A549 (cell line): Measurements from ENCODE around the gene UTS2B. TPM values are rescaled to one million over a fixed set of nuclear protein-coding genes. Genes with fewer than 3 reads are reported as not detected.

Experiments
- ATAC-seq, 2 experiments: fragments of 200-7000 bp in 1 of 2; fragments of >200 bp in 1 of 2; cut with Nextera tagmentation in 1 of 2; cut with Tn5 transposase in 1 of 2; 3 replicates each; pipeline versions ENCODE4 v1.8.0 to v1.9.1; 2018 to 2020; ENCODE audit warnings: mild to moderate bottlenecking in 1 of 2, moderate library complexity in 1 of 2
- CTCF ChIA-PET: fragments of 300-600 bp; sonication (Branson Sonifier 250); formaldehyde crosslinking; extraction: SDS; loops from one replicate; lab custom pipeline; 2021; ENCODE audit warnings: antibody characterized with exemption, inconsistent platforms; lab: Yijun Ruan, JAX
- POLR2A ChIA-PET: fragments of 350-600 bp; formaldehyde crosslinking; extraction: SDS; loops from one replicate; lab custom pipeline; 2021; ENCODE audit warnings: antibody characterized with exemption, inconsistent platforms; lab: Yijun Ruan, JAX
- DNase-seq, 2 experiments: peaks; one replicate each; pipeline versions ENCODE4 v3.0.0 to v3.0.0-alpha.2; 2011 to 2016; ENCODE audit warnings: low read depth in 1 of 2, low spot score in 1 of 2
- FAIRE-seq: peaks from 2 replicates; lab custom pipeline; 2011; peaks lifted over from hg19 to GRCh38; lab: Jason Lieb, UNC
- H3K27ac ChIP-seq, 2 experiments: fragments of >200 bp; sonication (Bioruptor Twin); formaldehyde crosslinking; 3 replicates each; pipeline ENCODE4 v1.5.1; 2016 to 2017
- H3K4me1 ChIP-seq: fragments of >200 bp; sonication (Bioruptor Twin); formaldehyde crosslinking; 3 replicates; pipeline ENCODE4 v1.6.1; 2016
- H3K4me2 ChIP-seq: fragments of >200 bp; sonication (Bioruptor Twin); formaldehyde crosslinking; 3 replicates; pipeline ENCODE4 v1.6.1; 2016
- H3K4me3 ChIP-seq: fragments of >200 bp; sonication (Bioruptor Twin); formaldehyde crosslinking; 3 replicates; pipeline ENCODE4 v1.5.1; 2016
- H3K9me3 ChIP-seq: fragments of >200 bp; sonication (Bioruptor Twin); formaldehyde crosslinking; 3 replicates; pipeline ENCODE4 v1.6.1; 2016
- CEBPB ChIP-seq, 2 experiments: fragments of >200 bp in 1 of 2; sonication (Bioruptor Twin) in 1 of 2; formaldehyde crosslinking in 1 of 2; IDR thresholded peaks; 2 replicates each; pipeline ENCODE4 v1.6.1; 2012 to 2016
- EP300 ChIP-seq, 2 experiments: fragments of >200 bp; sonication (Bioruptor Twin); formaldehyde crosslinking; IDR thresholded peaks; 2 replicates in 1 of 2; 3 replicates in 1 of 2; pipeline ENCODE4 v1.6.1; 2016 to 2017
- ESRRA ChIP-seq: fragments of 150-350 bp; IDR thresholded peaks from 2 replicates; pipeline ENCODE4 v1.6.1; 2014; ENCODE audit warnings: mild to moderate bottlenecking, low read length, borderline replicate concordance
- FOSB ChIP-seq: fragments of 250-450 bp; sonication (Bioruptor Pico); IDR thresholded peaks from 2 replicates; pipeline ENCODE4 v1.5.0; 2020; ENCODE audit warnings: mild to moderate bottlenecking, moderate library complexity
- FOSL2 ChIP-seq, 2 experiments: fragments of 450-650 bp in 1 of 2; fragments of >200 bp in 1 of 2; sonication (Bioruptor Twin) in 1 of 2; formaldehyde crosslinking; IDR thresholded peaks; 2 replicates each; pipeline versions ENCODE4 v1.5.0 to v1.6.1; 2016 to 2020; ENCODE audit warnings: mild to moderate bottlenecking in 1 of 2, moderate library complexity in 1 of 2
- HDAC2 ChIP-seq: fragments of 200-600 bp; sonication (generic); IDR thresholded peaks from 2 replicates; pipeline ENCODE4 v1.6.1; 2016
- HOXB5 ChIP-seq: fragments of 250-450 bp; sonication (Bioruptor Pico); IDR thresholded peaks from 2 replicates; pipeline ENCODE4 v1.5.0; 2020; ENCODE audit warnings: mild to moderate bottlenecking, moderate library complexity
- KDM5A ChIP-seq: fragments of 200-600 bp; sonication (generic); IDR thresholded peaks from 2 replicates; pipeline ENCODE4 v1.6.1; 2016; ENCODE audit warnings: antibody characterized with exemption, mild to moderate bottlenecking
- NFE2L2 ChIP-seq: fragments of 150-350 bp; conservative IDR thresholded peaks from 2 replicates; pipeline ENCODE4 v1.6.1; 2014; ENCODE audit warnings: low read length
- PHF8 ChIP-seq: fragments of 200-600 bp; sonication (generic); IDR thresholded peaks from 2 replicates; pipeline ENCODE4 v1.6.1; 2016; ENCODE audit warnings: low read depth, mild to moderate bottlenecking, antibody characterized with exemption, moderate library complexity, borderline replicate concordance
- POLR2A ChIP-seq: IDR thresholded peaks from 2 replicates; pipeline ENCODE4 v1.6.1; 2012; ENCODE audit warnings: mild to moderate bottlenecking, low read length
- POLR2AphosphoS2 ChIP-seq: conservative IDR thresholded peaks from 2 replicates; pipeline ENCODE4 v1.6.1; 2012; ENCODE audit warnings: low read length, improper control_type of control experiment, inconsistent platforms
- RAD21 ChIP-seq, 2 experiments: fragments of >200 bp in 1 of 2; sonication (Bioruptor Twin) in 1 of 2; formaldehyde crosslinking in 1 of 2; IDR thresholded peaks in 1 of 2; conservative IDR thresholded peaks in 1 of 2; 2 replicates in 1 of 2; 3 replicates in 1 of 2; pipeline ENCODE4 v1.6.1; 2012 to 2018; ENCODE audit warnings: inconsistent platforms in 1 of 2
- RARB ChIP-seq: fragments of 250-450 bp; sonication (Bioruptor Pico); IDR thresholded peaks from 2 replicates; pipeline ENCODE4 v1.8.0; 2021; ENCODE audit warnings: mild to moderate bottlenecking, moderate library complexity
- RCOR1 ChIP-seq: fragments of 150-350 bp; IDR thresholded peaks from 2 replicates; pipeline ENCODE4 v1.6.1; 2014; ENCODE audit warnings: antibody characterized with exemption, low read length, low read depth
- TP53 ChIP-seq: fragments of 250-450 bp; sonication (Bioruptor Pico); IDR thresholded peaks from 2 replicates; pipeline ENCODE4 v1.5.0; 2021; ENCODE audit warnings: mild to moderate bottlenecking, moderate library complexity
- ZSCAN20 ChIP-seq: fragments of 250-450 bp; sonication (Bioruptor Pico); IDR thresholded peaks from 2 replicates; pipeline ENCODE4 v1.8.0; 2022; ENCODE audit warnings: mild to moderate bottlenecking, moderate library complexity
- WGBS: methylation state at CpG from one replicate; pipeline ENCODE4 v1.1.6; 2017; ENCODE audit errors: missing lambda C conversion rate; 5-methylcytosine and 5-hydroxymethylcytosine counted together
- polyA plus RNA-seq, 4 experiments: library from polyadenylated mRNA; depleted of rRNA in 3 of 4; stranded (reverse); fragments of >200 nt; fragmentation: RNase III in 1 of 4; extraction: RNeasy Plus Mini Kit Qiagen cat#74134 plus additional on column Dnase treatment in 1 of 4; gene quantifications; 2 replicates in 3 of 4; 3 replicates in 1 of 4; pipeline ENCODE4 v1.2.3, GENCODE V29; 2011 to 2017
- TF ChIP-seq, protein P1 (sequence below): fragments of 450-650 bp; IDR thresholded peaks from 2 replicates; pipeline ENCODE4 v1.6.1; 2014; ENCODE audit warnings: antibody characterized with exemption
- TF ChIP-seq, protein P2 (sequence below): IDR thresholded peaks from 2 replicates; pipeline ENCODE4 v1.6.1; 2012
- TF ChIP-seq, protein P3 (sequence below): IDR thresholded peaks from 2 replicates; pipeline ENCODE4 v1.6.1; 2012; ENCODE audit warnings: low read depth, borderline replicate concordance

The UTS2B gene
- polyA plus RNA-seq, 2 of the 4 experiments (the other 2 are of a cell fraction): 0.16 TPM; not detected in 1

DNA sequence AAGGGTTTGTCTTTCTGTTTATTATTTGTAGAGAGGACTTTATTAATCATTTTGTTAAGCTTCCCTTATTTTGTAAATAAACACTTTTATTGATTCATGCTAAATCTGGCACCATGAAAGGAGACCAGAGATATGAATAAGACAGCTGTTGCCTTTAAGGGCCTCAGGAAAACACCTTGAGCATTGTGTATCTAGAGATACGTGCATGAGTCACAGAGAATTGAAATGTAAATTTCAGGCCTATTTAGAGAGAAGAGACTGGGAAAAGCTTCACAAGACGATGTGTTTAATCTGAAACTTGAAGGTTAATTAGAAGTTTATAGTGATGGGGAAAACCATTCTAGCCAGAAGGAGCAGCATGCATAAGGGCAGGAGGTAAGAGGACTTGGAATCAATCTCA is 28.6 kb upstream of the UTS2B start (continued):
- TF ChIP-seq FOSL2 (IDR thresholded peaks at IDR 0.05): no peak
- TF ChIP-seq FOSL2 (CRISPR knock-in tag; IDR thresholded peaks at IDR 0.05): no peak
- TF ChIP-seq NFE2L2: no peak
- TF ChIP-seq, all 56 proteins: peak for 0

DNA sequence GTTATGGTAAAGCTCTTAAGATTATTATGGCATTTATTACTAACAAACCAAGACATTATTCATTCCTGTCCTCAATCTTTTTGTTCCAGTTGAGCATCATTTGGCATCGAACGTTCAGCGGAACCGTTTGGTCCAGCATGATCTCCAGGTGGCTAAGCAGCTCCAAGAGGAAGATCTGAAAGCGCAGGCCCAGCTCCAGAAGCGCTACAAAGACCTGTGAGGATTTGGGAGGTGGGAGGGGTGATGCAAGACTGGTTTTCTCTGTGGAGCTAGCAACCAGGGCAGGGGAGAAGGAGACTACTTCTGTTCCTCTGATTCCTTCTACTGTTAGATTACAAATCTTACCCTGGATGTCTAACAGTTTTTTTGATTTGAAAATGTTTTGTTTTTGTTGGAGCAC is 27.6 kb upstream of the UTS2B start:
- no peak overlapping the region for H3K27ac ChIP-seq
- TF ChIP-seq ZSCAN20 (CRISPR knock-in tag) (no peak), EP300 (IDR thresholded peaks at IDR 0.05) (no peak), CEBPB (IDR thresholded peaks at IDR 0.05) (no peak), KDM5A (no peak), POLR2AphosphoS2 (no peak), RARB (CRISPR knock-in tag) (no peak), TP53 (CRISPR knock-in tag) (no peak), PHF8 (no peak), POLR2A (no peak)
- TF ChIP-seq, protein P1, sequence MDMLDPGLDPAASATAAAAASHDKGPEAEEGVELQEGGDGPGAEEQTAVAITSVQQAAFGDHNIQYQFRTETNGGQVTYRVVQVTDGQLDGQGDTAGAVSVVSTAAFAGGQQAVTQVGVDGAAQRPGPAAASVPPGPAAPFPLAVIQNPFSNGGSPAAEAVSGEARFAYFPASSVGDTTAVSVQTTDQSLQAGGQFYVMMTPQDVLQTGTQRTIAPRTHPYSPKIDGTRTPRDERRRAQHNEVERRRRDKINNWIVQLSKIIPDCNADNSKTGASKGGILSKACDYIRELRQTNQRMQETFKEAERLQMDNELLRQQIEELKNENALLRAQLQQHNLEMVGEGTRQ: no peak
- TF ChIP-seq, protein P2, sequence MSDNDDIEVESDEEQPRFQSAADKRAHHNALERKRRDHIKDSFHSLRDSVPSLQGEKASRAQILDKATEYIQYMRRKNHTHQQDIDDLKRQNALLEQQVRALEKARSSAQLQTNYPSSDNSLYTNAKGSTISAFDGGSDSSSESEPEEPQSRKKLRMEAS: no peak
- TF ChIP-seq, all 56 proteins: peak for 0
- no peak overlapping the region for H3K4me2 ChIP-seq
- ChIA-PET POLR2A (no interaction called here), CTCF (interaction anchor here (1.0 kb wide), 1 partner anchor 14 kb away, joined by 3 read pairs; no protein-coding TSS in a partner anchor)
- 90% methylated on average over 6 of the region's 6 CpGs for WGBS
- ATAC-seq (no peak), DNase-seq (no peak), FAIRE-seq (no peak)
- H3K4me1 ChIP-seq: peaks cover 27% of the 10 kb centered on the region
- H3K9me3 ChIP-seq: no peaks in the 10 kb centered on the region
- H3K4me3 ChIP-seq: no peak overlapping the region

DNA sequence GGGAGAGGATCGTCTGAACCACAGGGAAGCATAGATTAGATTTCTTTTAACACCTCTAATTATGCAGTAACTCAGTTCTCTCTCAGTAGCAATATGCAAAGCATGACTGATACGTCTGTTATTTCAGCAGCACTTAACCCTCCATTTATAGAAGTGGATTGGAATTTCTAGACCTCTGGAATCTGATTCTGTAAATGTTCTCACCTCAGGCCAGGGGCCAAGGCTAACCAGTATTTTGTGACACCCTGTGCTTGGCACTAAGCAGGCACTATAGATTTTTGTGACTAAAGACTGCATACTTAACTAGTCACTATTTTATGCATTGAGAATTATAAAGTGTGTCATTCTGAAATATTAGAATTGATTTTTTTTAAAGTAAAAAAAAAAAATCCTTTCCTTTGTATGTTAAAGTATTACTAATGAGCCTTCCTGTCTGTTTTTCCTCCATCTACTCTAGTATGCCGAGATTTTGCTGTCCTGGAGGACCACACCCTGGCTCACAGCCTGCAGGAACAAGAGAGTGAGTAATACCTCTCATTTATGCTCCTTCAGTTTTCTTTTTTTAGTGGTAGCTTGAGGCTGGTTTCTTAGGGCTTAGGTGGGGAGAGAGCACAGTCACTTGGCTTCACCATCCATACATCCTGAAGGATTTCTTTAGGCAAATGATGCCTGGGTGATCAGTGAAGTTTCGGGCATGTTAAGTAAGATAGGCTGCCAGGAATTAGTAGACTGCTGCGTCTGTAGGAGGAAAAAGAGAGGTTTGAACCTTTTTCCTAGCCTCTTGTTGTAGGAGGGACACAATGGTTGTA is 26.5 kb upstream of the UTS2B start:
- WGBS: 51% methylated on average over 5 of the region's 5 CpGs
- no peaks in the 10 kb centered on the region for H3K9me3 ChIP-seq
- H3K4me1 ChIP-seq: peaks cover 38% of the 10 kb centered on the region
- DNase-seq (peak in 1 of 2 experiments; percentile 17), ATAC-seq (peak in 1 of 2 experiments; percentile 56; a peak in 3 of 6 replicates), FAIRE-seq (no peak)
- no peak for TF ChIP-seq RAD21 (conservative IDR thresholded peaks at IDR 0.05 in 1 of 2, IDR thresholded peaks at IDR 0.05 in 1 of 2)
- no peak for TF ChIP-seq FOSB (CRISPR knock-in tag)
- TF ChIP-seq HDAC2: no peak
- no peak for TF ChIP-seq ESRRA
- H3K4me2 ChIP-seq: peak overlapping the region; percentile 67
- ChIA-PET POLR2A (no interaction called here), CTCF (interaction anchor here (1.0 kb wide), 1 partner anchor 15 kb away, joined by 3 read pairs; no protein-coding TSS in a partner anchor)
- H3K4me3 ChIP-seq: no peak overlapping the region
- peak overlapping the region in 1 of 2 experiments; percentile 51; a peak in 1 of 6 replicates for H3K27ac ChIP-seq

DNA sequence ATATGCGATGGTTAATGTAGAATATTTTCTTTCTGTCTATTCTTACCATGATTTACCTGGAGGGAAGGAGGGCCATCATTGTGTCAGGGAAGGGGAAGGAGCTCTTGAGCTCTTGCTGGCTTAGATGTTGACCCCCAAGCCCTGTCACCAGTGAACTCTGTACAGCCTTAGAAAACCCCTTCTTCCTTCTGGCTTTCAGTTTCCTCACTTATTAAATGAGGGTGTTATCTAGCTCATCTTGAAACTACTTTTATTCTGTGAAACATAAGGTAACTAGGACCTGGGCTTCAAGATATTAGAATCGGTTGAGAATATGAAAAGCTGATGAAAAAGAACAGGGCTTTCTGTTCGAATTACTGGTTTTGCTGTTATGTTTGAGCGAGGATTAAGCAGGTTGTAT is 25.1 kb upstream of the UTS2B start:
- no peak for FAIRE-seq
- WGBS: 92% methylated on average over 4 of the region's 4 CpGs
- no peak for TF ChIP-seq RCOR1
- TF ChIP-seq, protein P3, sequence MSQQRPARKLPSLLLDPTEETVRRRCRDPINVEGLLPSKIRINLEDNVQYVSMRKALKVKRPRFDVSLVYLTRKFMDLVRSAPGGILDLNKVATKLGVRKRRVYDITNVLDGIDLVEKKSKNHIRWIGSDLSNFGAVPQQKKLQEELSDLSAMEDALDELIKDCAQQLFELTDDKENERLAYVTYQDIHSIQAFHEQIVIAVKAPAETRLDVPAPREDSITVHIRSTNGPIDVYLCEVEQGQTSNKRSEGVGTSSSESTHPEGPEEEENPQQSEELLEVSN: no peak
- no peak for TF ChIP-seq HOXB5 (CRISPR knock-in tag)
- TF ChIP-seq, all 56 proteins: peak for 0
- Histone ChIP-seq H3K4me1 (peaks cover 52% of the 10 kb centered on the region), H3K9me3 (no peaks in the 10 kb centered on the region), H3K4me2 (no peak overlapping the region), H3K27ac (no peak overlapping the region), H3K4me3 (no peak overlapping the region)
- no peak for DNase-seq
- no peak for ATAC-seq
- CTCF ChIA-PET: no interaction called here
- POLR2A ChIA-PET: no interaction called here
